Stimulated activated CD4-positive, alpha-beta T cell treated with anti-CD3 and anti-CD28 coated beads, TNF-alpha, amount 100 ng/mL, for 4 hours (primary cell): Measurements from ENCODE around the gene NPR2.
A peak's percentile ranks its signal among the peaks of the same experiment; 100 is the strongest.

Source experiments
- DNase-seq, 3 experiments: peaks; one replicate each; pipeline ENCODE4 v3.0.0-alpha.2; 2020; ENCODE audit warnings: low read depth in 3 of 3

Gene NPR2

DNA sequence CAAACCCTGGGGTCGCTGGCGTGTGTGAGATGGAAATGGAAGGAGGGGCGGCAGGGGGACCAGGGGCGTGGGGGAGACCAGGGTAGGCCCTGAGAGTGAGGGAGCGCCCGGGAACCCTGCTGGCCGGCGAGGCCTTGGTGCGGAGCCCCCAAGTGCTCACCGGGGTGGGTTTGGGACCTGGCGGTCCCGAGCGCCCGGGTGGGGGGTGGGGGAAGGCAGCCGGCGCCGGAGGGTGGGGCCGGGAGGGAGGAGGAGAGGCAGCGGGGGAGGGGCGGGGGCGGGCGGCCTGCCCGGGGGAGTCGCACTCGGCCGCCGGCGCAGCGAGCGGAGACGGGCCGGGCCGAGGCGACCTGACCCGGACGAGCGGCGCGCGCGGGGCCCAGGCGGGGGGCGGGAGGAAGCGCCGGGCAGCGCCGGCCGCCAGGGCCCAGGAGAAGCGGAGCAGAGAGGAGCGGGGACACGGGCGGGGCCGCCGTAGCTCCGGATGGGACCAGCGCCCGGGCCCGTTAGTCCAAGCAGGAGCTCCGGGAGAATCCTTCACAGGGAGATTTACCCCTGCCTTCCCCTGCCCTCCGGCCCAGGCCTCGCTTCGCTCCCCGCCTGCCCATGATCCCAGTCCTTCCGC, at the start of gene NPR2:
Gene NPR2 (plus strand): TSS at position 295 of the 625 bp plus-strand sequence. CDS start 818 bp downstream, outside the sequence.
- DNase-seq, result no peak

DNA sequence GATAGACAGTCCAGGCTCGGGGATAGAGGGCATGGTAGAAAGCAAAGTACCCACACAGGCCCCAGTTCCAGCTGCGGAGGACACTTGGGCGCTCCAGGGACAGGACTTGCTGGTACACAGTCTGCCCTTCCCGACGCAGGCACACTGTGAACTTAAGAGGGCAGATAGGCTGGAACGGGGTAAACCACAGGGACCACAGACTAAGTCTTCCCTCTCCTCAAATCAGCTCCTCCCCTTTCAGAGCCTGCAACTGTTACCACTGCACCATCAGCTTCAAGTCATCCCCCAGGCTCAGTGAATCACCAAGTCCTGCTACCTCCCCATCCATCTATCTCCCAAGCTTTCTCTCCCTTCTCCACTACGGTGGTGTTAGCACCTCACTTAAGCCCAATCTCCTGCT, 49.7 kb upstream of the NPR2 start:
- no peak for DNase-seq

DNA sequence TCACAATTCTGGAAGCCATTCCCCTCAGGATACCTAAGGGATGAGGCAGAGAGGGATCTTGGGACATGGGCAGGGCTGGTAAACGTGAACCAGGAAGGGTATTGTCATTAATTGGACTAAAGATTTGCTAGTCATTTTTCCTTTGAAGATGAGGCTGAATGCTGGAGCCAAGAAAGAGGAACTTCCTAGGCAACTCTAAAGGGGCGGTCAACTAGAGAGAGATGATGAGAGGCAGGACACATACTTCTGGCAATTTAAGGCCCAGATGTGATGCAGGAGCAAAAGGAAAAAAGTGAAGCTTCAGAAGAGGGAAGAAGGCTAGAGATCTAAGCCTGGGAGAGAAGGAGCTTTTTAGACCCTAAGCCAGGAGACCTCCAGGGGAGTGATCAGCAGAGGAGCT, 47.9 kb upstream of the NPR2 start:
- no peak for DNase-seq

DNA sequence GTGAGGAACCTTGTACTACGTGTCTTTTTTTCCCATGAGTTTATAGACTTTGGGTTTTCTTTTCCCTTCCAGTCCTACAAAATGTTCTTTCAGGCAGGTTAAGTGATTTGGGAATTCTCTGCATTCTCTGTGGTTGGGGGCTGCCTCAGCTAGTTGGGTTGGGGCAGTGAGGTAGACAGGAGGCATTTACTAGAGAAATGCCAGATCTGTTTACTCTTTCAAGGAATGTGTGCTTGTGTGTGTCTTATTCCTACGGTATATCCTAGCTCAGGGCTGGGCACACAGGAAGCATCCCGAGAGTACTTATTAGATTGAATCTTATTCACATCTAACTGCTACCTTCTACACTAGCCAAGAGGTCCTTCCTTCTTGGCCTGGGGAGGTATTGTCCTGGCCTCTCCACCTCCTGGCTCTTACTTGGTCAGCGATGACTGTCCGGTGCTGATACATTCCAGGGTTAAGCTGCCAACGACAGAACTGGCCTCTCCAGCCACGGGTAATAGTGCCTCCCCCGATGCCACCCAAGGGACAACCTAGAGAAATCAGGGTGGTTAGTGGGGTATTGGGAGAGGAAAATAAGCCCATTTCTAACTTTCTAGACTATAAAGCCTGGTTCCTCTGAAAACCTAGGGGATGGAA, 47.4 kb upstream of the NPR2 start:
- no peak for DNase-seq

DNA sequence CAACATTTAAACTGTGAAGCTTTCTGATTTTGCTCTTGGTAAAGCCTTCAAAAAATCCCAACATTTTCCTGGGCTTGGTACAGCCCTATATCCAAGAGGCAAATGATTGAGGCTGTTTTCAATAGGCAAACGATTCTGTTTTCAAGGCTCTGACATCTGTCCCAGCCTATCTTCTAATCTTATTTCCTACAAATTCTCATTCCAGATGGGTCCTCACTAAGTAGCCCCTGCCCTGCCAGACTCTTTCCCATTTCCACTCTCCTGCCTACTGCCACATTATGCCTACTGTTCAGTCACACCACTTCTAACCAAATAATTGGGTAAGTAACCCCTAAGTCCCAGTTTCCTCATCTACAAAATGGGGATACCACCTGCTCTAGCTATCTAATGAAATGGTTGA, 45.8 kb upstream of the NPR2 start:
- no peak for DNase-seq

DNA sequence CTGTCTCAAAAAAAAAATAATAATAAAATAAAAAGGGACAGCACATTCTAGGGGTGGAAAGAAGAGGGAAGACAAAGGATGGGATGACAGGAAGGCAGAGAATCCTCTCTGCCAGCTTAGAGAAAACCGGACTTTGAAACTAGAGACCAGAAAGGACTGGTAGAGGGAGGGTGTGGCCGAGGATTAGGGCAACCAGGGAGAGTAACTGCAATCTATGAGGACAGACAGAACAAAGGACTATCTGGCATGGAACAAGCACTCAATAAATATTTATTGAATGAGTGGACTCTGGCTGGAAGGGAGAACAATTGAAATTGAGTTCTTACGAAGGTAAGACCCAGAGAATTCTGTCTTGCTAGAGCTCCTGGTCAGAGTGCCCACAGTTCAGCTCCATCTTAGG, 44.8 kb upstream of the NPR2 start:
- DNase-seq, result no peak

DNA sequence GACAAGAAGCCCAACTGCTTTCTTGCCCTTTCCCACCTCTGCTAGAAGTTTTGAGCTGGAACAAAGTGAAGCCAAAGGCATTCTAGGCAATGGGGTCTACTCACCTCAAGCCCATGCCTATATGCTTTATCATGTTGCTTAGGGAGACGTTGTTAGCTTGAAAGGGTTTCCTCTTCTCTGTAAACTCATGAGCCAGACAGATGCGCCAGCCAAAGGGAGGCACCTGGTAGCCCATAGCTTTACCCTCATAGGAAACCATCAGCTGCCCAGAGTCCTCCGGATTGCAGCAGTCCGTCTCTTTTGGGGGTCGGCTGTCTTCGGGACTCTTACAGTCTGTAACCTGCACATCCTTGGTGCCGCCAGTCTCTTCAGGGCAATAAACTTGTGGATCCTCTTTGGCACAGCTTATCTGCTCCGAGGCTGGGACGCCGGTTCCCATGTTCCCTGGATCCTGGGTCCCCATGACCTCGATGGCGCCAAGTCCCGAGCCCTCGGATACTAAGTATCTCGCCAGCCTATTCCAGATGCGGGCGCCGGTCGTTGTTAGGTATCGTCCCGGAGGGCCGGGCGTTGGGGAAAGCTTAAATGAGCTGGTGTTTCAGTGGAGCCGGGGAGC, 43.0 kb upstream of the NPR2 start:
- no peak for DNase-seq

DNA sequence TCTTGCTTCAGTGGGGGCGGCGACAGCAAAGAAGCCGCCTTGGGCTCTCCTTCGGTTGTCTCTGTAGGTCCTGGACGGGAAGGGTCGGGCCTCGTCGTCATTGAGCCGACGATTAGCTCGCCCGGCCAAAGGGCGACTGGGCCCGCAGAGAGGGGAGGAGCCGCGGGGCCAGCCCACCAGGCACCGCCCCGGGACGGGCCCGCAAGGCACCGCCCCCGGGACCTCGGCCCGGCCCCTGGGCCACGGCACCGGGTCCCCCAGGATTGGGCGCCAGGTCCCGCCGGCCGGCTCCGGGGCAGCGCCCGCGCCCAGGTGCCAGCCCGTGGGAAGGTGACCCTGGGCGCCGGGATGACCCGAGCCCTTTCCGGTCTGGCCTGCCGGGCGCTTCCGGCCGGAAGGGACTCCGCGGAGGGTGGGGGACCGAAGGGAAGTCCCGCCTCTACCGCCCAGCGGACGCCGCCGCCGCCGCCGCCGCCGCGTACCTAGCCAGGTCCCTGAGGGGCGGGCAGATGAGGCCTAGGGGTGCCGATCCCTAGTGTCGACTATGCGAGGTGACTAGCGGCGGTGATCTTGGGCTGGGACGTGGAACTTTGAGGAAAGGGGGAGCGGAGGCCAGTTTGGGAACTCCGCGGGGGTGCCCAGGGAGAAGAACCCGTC, 42.4 kb upstream of the NPR2 start, which contains the start of the genes GBA2 and RGP1:
Gene GBA2 (minus strand): TSS at position 371 of the 657 bp plus-strand sequence. CDS start 524 bp downstream, outside the sequence.
Gene RGP1 (plus strand): TSS at position 430 of the 657 bp plus-strand sequence. CDS start 469 bp downstream, outside the sequence.
- DNase-seq, result peak in 2 of 3 experiments; percentile 29 to 49

DNA sequence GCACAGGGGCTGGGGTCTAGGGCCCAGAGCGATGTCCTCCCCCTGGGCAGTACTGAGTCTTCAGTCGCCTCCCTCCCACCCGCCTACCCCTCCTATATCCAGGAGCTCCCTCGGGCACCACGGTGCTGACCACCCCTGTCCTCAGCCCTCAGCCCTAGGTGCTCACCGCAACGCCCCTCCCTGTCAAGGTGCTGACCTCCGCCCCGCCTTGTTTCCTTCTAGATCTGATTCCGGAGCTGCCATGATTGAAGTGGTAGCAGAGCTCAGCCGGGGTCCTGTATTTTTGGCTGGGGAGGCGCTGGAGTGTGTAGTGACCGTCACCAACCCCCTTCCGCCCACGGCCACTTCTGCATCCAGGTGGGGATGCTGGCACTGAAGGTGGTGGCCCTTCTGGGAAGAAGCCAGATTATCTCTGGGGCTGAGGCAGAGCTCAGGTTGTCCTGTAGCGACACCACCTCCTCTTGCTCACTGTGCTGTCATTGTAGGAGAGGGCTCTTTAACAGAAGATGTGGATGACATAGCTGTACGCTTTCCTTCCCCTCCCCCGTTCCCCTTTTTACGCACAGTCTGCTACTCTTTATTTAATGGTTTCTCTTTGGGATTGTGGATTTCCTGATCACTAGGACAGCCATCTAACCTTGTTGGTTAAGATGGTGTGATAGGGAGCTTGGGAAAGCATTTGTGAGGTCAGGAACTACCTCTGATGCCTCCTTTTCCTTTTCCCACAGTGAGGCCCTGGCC, 41.7 kb upstream of the NPR2 start:
- DNase-seq, result peak in 1 of 3 experiments; percentile 27

DNA sequence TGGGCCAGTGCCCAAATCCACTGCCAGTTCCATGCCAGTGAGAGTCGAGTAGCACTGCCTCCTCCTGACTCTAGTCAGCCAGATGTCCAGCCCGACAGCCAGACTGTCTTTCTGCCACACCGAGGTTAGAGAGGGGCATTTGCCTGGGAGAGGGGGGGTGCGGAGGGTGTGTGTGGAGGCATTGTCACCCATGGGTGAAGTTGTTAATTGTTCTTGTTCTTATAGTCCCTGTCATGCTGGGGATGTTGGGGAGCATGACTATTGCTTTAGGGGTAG, 41.2 kb upstream of the NPR2 start:
- DNase-seq, result no peak

DNA sequence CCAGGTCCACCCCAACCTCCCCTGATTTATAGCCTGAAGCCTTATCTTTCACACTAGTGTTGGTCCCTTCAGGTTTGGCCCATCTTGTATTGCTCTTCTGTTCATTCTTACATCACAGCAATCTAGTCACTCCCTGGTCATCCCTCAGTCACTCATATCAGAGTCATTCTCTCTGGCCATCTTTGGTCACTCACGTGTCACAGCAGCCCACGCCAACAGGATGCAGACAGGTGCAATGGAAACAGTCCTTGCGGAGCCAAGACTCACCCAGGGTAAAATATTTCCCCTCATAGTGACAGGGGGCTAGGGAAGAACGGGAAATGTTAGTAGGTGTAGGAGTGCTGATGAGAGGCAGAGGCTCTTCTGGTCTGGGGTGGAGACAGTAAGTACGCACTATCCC, 37.9 kb upstream of the NPR2 start:
- no peak for DNase-seq

DNA sequence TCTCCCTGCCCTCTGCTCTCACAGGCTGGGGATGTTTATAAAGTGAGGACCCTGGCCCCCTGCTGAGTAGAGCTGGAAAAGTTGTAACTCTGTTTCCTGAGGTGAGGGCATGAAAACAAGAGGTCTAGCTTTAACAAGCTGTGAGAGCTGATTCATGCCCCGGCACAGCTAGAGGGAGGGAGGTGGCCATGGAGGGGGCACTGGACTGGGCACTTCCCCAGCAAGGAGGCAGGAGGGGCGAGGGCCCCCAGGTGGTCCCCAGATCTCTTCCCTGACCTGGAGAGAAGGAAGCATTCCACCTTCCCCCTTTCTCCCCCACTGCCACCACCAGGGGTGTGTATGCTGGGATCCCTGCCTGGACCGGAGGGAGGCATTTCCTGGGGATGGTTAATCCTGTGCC, 37.1 kb upstream of the NPR2 start, which contains the start of gene MSMP:
Gene MSMP (minus strand): TSS at position 13 of the 400 bp plus-strand sequence. CDS start 147 bp downstream, outside the sequence.
- no peak for DNase-seq

DNA sequence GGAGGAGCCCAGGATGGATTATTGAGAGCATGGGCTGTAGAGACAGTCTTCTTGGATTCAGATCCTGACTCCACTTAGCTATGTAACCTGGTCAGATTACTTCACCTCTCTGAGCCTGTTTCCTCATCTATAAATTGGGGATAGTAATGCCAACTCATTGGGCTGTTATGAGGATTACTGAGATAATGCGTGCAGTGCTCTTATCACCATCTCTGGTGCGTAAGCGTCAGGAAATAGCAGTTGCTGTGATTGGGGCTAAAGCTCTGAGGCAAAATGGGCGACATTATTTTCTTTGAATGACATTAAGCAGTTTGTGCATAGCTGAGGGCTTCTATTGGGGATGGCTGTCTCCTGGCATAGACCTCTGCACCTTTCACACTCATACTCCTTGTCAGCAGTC, 36.3 kb upstream of the NPR2 start:
- no peak for DNase-seq

DNA sequence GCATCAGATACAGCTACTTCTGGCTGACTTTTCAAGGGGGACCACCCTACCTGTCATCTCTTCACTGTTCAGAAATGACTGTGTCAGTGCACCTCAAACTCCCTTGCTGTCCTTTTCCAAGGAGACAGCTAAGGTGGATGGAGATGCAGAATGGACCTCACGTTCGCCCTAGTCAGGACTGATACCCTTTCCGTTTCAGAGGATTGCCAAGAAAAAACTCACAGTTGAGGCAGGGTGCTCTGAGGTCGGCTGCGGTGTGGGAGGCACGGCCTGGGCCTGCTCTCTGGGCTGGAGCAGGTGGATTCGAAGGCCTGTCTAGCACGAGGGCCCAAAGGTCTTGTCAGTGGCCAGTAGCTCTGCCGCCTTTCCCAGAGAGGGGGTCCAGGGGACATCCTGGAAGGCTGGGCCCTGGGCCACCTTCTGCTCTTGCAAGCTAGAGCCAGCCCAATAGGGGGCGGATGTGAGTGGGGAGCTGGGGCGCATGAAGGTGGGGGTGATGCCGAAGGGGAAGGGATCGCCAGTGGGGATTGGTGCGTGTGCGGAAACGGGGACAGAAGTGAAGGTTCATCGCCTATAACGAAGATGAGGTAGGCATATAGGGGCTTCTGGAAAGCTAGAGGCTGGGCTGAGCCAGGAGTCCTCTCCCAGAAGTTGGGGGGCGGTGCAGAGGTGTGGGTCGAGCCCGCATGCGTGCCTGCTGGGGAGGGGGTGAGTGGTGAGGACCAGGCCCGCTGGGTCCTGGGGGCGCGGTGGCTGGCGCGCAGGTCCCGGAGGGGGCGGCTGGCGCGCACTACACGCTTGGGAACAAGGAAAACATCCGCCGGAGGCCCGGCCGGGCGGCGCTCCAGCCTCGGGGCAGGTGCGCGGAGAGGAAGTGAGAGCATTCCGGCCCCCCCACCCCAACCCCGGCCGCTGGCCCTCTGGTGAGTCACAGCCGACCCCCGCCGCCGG, 34.8 kb upstream of the NPR2 start:
- DNase-seq, result peak; percentile 62 to 69 (median 63)

DNA sequence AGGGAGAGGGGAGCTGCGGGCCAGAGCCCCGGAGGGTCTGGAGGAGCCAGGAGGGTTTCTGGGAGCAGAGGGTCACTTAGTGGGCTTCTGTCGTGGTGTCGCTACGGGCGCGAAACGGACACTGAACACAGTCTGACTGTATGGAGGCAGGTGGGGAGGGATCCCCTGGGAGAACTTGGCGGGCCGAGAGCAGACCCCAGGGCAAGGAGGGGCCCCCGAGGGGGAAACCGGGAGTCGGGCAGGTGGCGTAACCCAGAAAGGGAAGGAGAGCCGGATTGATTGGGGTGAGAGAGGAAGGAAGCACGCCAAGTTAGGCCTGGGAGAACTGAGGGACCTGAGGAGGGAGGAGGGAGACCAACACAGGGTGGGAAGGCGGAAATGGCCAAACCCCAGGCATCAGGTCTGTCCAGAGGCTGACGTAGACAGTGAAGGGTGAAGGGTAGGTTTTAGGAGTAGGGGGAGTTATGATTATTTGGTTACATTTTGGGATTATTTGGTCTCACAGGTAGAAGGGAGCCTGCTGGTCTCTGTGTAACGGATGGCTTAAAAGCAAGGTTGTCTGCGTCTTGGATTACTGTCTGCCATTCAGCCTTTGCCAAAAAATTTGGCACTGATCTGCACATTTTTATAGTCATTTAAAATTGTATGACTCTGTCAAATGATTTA, 34.0 kb upstream of the NPR2 start:
- DNase-seq, result no peak

DNA sequence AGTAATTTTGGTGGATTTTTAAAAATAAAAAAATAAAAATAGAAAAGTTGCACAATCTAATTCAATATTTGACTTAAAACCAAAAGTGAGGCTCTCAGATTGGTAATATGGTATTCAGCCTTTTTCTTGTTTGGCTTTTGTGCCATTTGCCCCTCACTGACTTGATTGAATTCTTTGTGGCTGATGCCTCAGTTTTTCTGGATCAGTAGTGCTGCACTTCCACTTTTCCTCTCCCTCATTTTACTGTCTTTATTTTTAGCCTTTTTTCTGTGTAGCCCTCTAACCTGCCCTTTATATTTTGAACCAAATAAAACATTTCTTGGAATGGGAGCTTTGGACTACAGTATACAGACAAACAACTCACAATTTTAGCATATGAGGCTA, 33.5 kb upstream of the NPR2 start:
- DNase-seq, result no peak

DNA sequence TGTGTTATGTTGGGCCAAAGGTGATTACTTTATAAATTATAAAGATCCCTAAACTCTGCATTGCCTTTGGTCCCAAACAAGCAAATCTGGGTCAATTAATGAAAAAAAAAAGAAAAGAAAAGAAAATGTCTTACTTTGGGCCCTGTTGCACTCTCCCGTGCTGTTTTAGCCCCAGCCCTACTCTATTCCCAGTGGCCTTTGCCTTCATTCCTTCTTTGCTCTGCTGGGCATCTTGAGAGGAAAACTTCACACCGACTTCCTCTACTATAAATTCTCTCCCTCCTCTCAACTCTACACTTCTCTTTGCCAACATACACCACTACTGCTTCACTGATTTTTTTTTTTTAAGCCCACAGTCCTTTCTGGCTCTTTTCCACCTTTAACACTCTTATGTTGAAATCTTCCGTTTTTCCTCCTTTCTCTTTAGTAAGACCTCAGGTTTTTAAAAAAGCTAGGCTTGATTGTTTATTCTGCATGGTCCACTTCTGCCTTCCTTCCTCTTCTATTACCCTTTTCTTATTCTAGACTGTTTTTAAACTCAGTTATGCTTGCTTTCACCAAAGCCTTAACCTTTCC, 32.8 kb upstream of the NPR2 start:
- DNase-seq, result no peak

DNA sequence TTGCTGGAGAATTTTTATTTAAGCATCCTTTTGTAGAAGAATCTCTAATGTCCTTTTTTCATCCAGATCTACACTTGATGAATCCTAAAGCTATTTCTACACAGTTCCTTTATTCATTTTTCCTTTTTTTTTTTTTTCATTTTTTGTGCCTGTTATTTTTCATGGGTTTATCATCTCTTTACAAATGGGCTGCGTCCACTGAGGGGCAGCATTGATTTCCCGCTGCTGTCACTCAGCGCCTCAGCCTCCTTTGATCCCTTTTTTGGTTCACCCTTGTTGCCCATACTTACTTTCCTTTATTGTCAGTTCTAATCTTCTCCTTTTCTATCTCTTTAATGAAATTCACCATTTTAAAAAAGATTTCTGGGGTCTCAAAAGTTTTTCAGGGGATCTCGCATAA, 31.6 kb upstream of the NPR2 start:
- DNase-seq, result no peak

DNA sequence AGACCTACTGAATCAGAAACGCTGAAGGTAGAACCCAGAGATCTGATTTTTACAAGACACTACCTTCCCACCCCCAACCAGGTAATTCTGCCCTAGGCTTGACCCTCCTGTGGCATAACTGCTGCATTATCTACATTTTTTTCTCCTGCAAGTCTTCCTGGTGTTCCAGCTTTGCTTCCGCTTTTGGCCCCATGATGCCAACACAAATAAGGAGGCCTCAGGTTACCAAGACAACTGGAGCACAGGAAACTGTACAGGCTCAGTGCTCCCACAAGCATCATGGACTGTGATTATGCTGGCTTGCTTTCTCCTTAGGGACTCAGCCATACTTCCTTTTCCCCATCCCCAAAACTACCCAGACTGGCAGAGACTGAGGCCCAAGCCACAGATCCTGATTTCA, 30.7 kb upstream of the NPR2 start:
- no peak for DNase-seq

DNA sequence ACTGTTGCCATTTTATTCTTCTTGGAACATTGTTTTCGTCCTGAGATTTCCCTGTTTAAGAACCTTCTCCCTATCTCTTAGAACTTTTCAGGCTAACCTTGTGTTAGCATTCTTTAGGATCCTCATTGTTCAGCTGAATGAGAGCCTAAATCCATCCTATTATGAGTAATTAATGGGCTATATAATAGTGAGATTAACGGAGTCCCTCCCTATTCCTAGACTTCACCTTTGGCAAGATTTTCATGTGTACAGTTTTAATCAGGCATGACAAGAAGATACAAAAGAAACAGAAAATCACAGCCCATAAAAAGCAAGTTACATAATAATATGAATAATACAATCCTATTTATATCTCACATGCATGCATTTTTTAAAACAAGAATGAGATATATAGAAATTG, 28.2 kb upstream of the NPR2 start:
- no peak for DNase-seq
